OCI-LY3 (cell line): ENCODE measurements around the gene SIRPB2.

Experiments used
- CTCF ChIP-seq: fragments of 200-600, 300-600 bp; sonication (generic); IDR thresholded peaks from 2 replicates; pipeline ENCODE4 v1.5.1; 2014; ENCODE audit warnings: antibody characterized with exemption, low read length, low read depth
- EZH2phosphoT487 ChIP-seq: fragments of 200-600 bp; shearing (Covaris generic); IDR thresholded peaks from 2 replicates; pipeline ENCODE4 v1.6.1; 2018; ENCODE audit warnings: antibody characterized with exemption, mixed run types, low read depth

- TF ChIP-seq CTCF (peak; percentile 94), EZH2phosphoT487 (no peak)
Measured at GRCh38 chr20:1469925-1470571, 21.2 kb downstream of the SIRPB2 start.
